ENCODE data around the gene PCDHGB5. TPM values are rescaled to one million over a fixed set of nuclear protein-coding genes. Genes with fewer than 3 reads are reported as not detected.
"Not testable (repeated sequence)": the region's sequence is repeated elsewhere in the genome, so short reads cannot be mapped to it uniquely, and the experiment has no call there.

Gene PCDHGB5
- total RNA-seq, 2 donors from 2014 or later, result 3.4 to 4.0 TPM

GRCh38 chr5:141430332-141431113 lies 32.8 kb downstream of the PCDHGB5 start, which contains the start of gene PCDHGA12:
TSS of gene PCDHGA12 (plus strand) at chr5:141430507. CDS start at chr5:141430760, 253 bp downstream.
- intact Hi-C loops (cut with DNase I, micrococcal nuclease), result no loop called here
- ATAC-seq (no peak), DNase-seq (no peak)

- no peak for DNase-seq
- ATAC-seq, result no peak
- intact Hi-C loops (cut with DNase I, micrococcal nuclease), result no loop called here
Measured at GRCh38 chr5:141431286-141431685, 33.5 kb downstream of the PCDHGB5 start.

- DNase-seq; ATAC-seq; intact Hi-C loops (cut with DNase I, micrococcal nuclease): not testable (repeated sequence)
Measured at GRCh38 chr5:141432308-141432707, 34.6 kb downstream of the PCDHGB5 start.

GRCh38 chr5:141432726-141433125 lies 35.0 kb downstream of the PCDHGB5 start:
- DNase-seq; intact Hi-C loops (cut with DNase I, micrococcal nuclease); ATAC-seq: not testable (repeated sequence)

- intact Hi-C loops (cut with DNase I, micrococcal nuclease), result no loop called here
- ATAC-seq, result no peak
- no peak for DNase-seq
Measured at GRCh38 chr5:141434006-141434405, 36.3 kb downstream of the PCDHGB5 start.

GRCh38 chr5:141437221-141437620 lies 39.5 kb downstream of the PCDHGB5 start:
- DNase-seq (no peak), ATAC-seq (no peak)
- intact Hi-C loops (cut with DNase I, micrococcal nuclease), result no loop called here

- intact Hi-C loops (cut with DNase I, micrococcal nuclease), result no loop called here
- ATAC-seq, result no peak
Measured at GRCh38 chr5:141439411-141440141, 41.8 kb downstream of the PCDHGB5 start.

GRCh38 chr5:141440341-141440740 lies 42.6 kb downstream of the PCDHGB5 start:
- DNase-seq, result no peak
- ATAC-seq, result no peak
- intact Hi-C loops (cut with DNase I, micrococcal nuclease), result no loop called here

More at GRCh38 chr5:141439411-141440141, 41.8 kb downstream of the PCDHGB5 start:
- no peak for DNase-seq

- intact Hi-C loops (cut with DNase I, micrococcal nuclease), result no loop called here
- no peak for ATAC-seq
Measured at GRCh38 chr5:141441571-141442170, 43.9 kb downstream of the PCDHGB5 start.

More at GRCh38 chr5:141441571-141442170, 43.9 kb downstream of the PCDHGB5 start:
- no peak for DNase-seq

Other genes starting within 250 kb of the PCDHGB5 start
- gene PCDHB6, start 247.9 kb upstream of the PCDHGB5 start, total RNA-seq, result under 1 TPM in 1 of 2 donors, not detected in 1; 0.11 TPM
- gene PCDHB7, start 225.3 kb upstream of the PCDHGB5 start, total RNA-seq, result under 1 TPM; 0.12 to 0.34 TPM
- gene PCDHB8, start 220.2 kb upstream of the PCDHGB5 start, total RNA-seq, result under 1 TPM; 0.59 to 0.67 TPM
- gene PCDHB16, start 215.6 kb upstream of the PCDHGB5 start, total RNA-seq, result 1 to 10 TPM in 1 of 2 donors, under 1 TPM in 1; 0.34 to 1.2 TPM
- gene PCDHB9, start 210.8 kb upstream of the PCDHGB5 start, total RNA-seq, result under 1 TPM; 0.34 to 0.61 TPM
- under 1 TPM; 0.40 to 0.56 TPM for gene PCDHB10, start 205.6 kb upstream of the PCDHGB5 start, total RNA-seq
- gene PCDHB11, start 198.3 kb upstream of the PCDHGB5 start, total RNA-seq, result 1 to 10 TPM in 1 of 2 donors, under 1 TPM in 1; 0.82 to 1.4 TPM
- under 1 TPM; 0.24 to 0.42 TPM for gene PCDHB12, start 189.2 kb upstream of the PCDHGB5 start, total RNA-seq
- gene PCDHB13, start 184.0 kb upstream of the PCDHGB5 start, total RNA-seq, result 1 to 10 TPM; 1.3 to 2.0 TPM
- gene PCDHB14, start 174.6 kb upstream of the PCDHGB5 start, total RNA-seq, result 1 to 10 TPM; 1.2 to 1.7 TPM
- gene PCDHB15, start 152.6 kb upstream of the PCDHGB5 start, total RNA-seq, result 1 to 10 TPM in 1 of 2 donors, under 1 TPM in 1; 0.49 to 1.1 TPM
- gene SLC25A2, start 93.9 kb upstream of the PCDHGB5 start, total RNA-seq, result 1 to 10 TPM in 1 of 2 donors, under 1 TPM in 1; 0.95 to 1.4 TPM
- 10 to 100 TPM; 52.3 to 66.1 TPM for gene TAF7, start 77.2 kb upstream of the PCDHGB5 start, total RNA-seq
- under 1 TPM; 0.31 TPM for gene PCDHGA1, start 67.4 kb upstream of the PCDHGB5 start, total RNA-seq
- gene PCDHGA2, start 59.2 kb upstream of the PCDHGB5 start, total RNA-seq, result under 1 TPM; 0.31 to 0.75 TPM
- gene PCDHGA3, start 54.1 kb upstream of the PCDHGB5 start, total RNA-seq, result under 1 TPM; 0.21 to 0.39 TPM
- 1 to 10 TPM in 1 of 2 donors, under 1 TPM in 1; 0.79 to 1.1 TPM for gene PCDHGB1, start 47.8 kb upstream of the PCDHGB5 start, total RNA-seq
- under 1 TPM; 0.37 to 0.84 TPM for gene PCDHGA4, start 42.9 kb upstream of the PCDHGB5 start, total RNA-seq
- gene PCDHGB2, start 38.0 kb upstream of the PCDHGB5 start, total RNA-seq, result 1 to 10 TPM; 1.6 to 1.7 TPM
- 1 to 10 TPM in 1 of 2 donors, under 1 TPM in 1; 0.70 to 1.5 TPM for gene PCDHGA5, start 33.8 kb upstream of the PCDHGB5 start, total RNA-seq
- 1 to 10 TPM in 1 of 2 donors, under 1 TPM in 1; 0.98 to 1.5 TPM for gene PCDHGB3, start 27.7 kb upstream of the PCDHGB5 start, total RNA-seq
- gene PCDHGA6, start 24.1 kb upstream of the PCDHGB5 start, total RNA-seq, result 1 to 10 TPM; 1.6 to 2.0 TPM
- 1 to 10 TPM; 1.3 to 1.5 TPM for gene PCDHGA7, start 15.2 kb upstream of the PCDHGB5 start, total RNA-seq
- gene PCDHGB4, start 10.2 kb upstream of the PCDHGB5 start, total RNA-seq, result 1 to 10 TPM in 1 of 2 donors, under 1 TPM in 1; 0.98 to 1.3 TPM
- under 1 TPM; 0.73 to 0.82 TPM for gene PCDHGA8, start 5.3 kb upstream of the PCDHGB5 start, total RNA-seq
- gene PCDHGA9, start 4.8 kb downstream of the PCDHGB5 start, total RNA-seq, result 1 to 10 TPM; 1.6 to 2.6 TPM
- 1 to 10 TPM; 1.9 to 2.2 TPM for gene PCDHGB6, start 10.1 kb downstream of the PCDHGB5 start, total RNA-seq
- gene PCDHGA10, start 15.0 kb downstream of the PCDHGB5 start, total RNA-seq, result 1 to 10 TPM; 2.8 to 5.3 TPM
- 1 to 10 TPM; 3.0 to 4.2 TPM for gene PCDHGB7, start 19.7 kb downstream of the PCDHGB5 start, total RNA-seq
- gene PCDHGA11, start 23.1 kb downstream of the PCDHGB5 start, total RNA-seq, result 1 to 10 TPM; 1.3 to 2.2 TPM
- gene PCDHGA12, start 32.6 kb downstream of the PCDHGB5 start, total RNA-seq, result 1 to 10 TPM; 1.8 to 2.0 TPM
- 10 to 100 TPM; 15.3 to 16.0 TPM for gene PCDHGC3, start 78.0 kb downstream of the PCDHGB5 start, total RNA-seq
- under 1 TPM; 0.64 to 0.92 TPM for gene PCDHGC4, start 87.1 kb downstream of the PCDHGB5 start, total RNA-seq
- gene PCDHGC5, start 91.1 kb downstream of the PCDHGB5 start, total RNA-seq, result under 1 TPM; 0.75 to 0.76 TPM
- gene DIAPH1, start 221.1 kb downstream of the PCDHGB5 start, total RNA-seq, result 100 to 1,000 TPM; 105 to 108 TPM
- gene HDAC3, start 238.9 kb downstream of the PCDHGB5 start, total RNA-seq, result 10 to 100 TPM; 37.8 to 40.5 TPM
- 1 to 10 TPM; 2.9 to 3.5 TPM for gene RELL2, start 239.1 kb downstream of the PCDHGB5 start, total RNA-seq

Measured in left colon (tissue), 2 donors.